Activated T-helper 1 cell treated with anti-CD3 and anti-CD28 coated beads, Interleukin-12 subunit alpha, Interleukin-12 subunit beta, Interleukin-2, Interleukin-4 antibody, amounts not matched to agents 30 ng/mL and 10 ng/mL and 1 ng/mL, durations not matched to agents 14 hours and 24 hours and 36 hours (primary cell): ENCODE data around the gene CACNA1C. TPM values are rescaled to one million over a fixed set of nuclear protein-coding genes. Genes with fewer than 3 reads are reported as not detected.

ENCODE experiments used
- DNase-seq: peaks from one replicate; pipeline ENCODE4 v3.0.0; 2021; ENCODE audit warnings: low spot score
- H3K27ac Mint-ChIP-seq: one replicate; pipeline ENCODE4 v1.8.0; 2021; ENCODE audit warnings: mild to moderate bottlenecking, mixed read lengths
- H3K27me3 Mint-ChIP-seq: one replicate; pipeline ENCODE4 v1.8.0; 2022; ENCODE audit warnings: mild to moderate bottlenecking, moderate library complexity, mixed read lengths; ENCODE audit not compliant: insufficient read depth
- H3K36me3 Mint-ChIP-seq: one replicate; pipeline ENCODE4 v1.8.0; 2021; ENCODE audit warnings: low read depth, mixed read lengths
- H3K4me1 Mint-ChIP-seq: one replicate; pipeline ENCODE4 v1.8.0; 2021; ENCODE audit warnings: low read depth, mixed read lengths
- H3K4me3 Mint-ChIP-seq: one replicate; pipeline ENCODE4 v1.8.0; 2021; ENCODE audit warnings: mild to moderate bottlenecking, moderate library complexity, mixed read lengths
- H3K9me3 Mint-ChIP-seq: one replicate; pipeline ENCODE4 v1.8.0; 2021; ENCODE audit warnings: mixed read lengths
- intact Hi-C: fragments of 100-400 bp; cut with micrococcal nuclease; formaldehyde crosslinking; loops from one replicate; pipeline ENCODE4 v1.15.1; 2024
- total RNA-seq: library from RNA; stranded (reverse); gene quantifications from 2 replicates; pipeline ENCODE4 v1.2.3, GENCODE V29; 2022

CACNA1C gene
- total RNA-seq, 1 donor from 2014 or later: 0.18 TPM

GRCh38 chr12:2389079-2389790, 336.4 kb downstream of the CACNA1C start:
- no peak overlapping the region for H3K4me3 Mint-ChIP-seq
- H3K9me3 Mint-ChIP-seq: no peaks in the 10 kb centered on the region

GRCh38 chr12:2390133-2390532, 337.3 kb downstream of the CACNA1C start:
- DNase-seq: no peak
- H3K36me3 Mint-ChIP-seq: no peaks in the 10 kb centered on the region

More at GRCh38 chr12:2389079-2389790, 336.4 kb downstream of the CACNA1C start:
- Mint-ChIP-seq H3K27me3 (peaks cover 26% of the 10 kb centered on the region), H3K4me1 (no peaks in the 10 kb centered on the region), H3K36me3 (no peaks in the 10 kb centered on the region), H3K27ac (no peak overlapping the region)
- DNase-seq: no peak
- intact Hi-C loops: no loop called here

GRCh38 chr12:2390850-2391390, 338.1 kb downstream of the CACNA1C start:
- intact Hi-C loops: no loop called here
- Mint-ChIP-seq H3K27ac (no peak overlapping the region), H3K27me3 (peaks cover 18% of the 10 kb centered on the region), H3K4me1 (no peaks in the 10 kb centered on the region), H3K4me3 (no peak overlapping the region), H3K9me3 (no peaks in the 10 kb centered on the region), H3K36me3 (no peaks in the 10 kb centered on the region)
- no peak for DNase-seq

More at GRCh38 chr12:2390133-2390532, 337.3 kb downstream of the CACNA1C start:
- Mint-ChIP-seq H3K9me3 (no peaks in the 10 kb centered on the region), H3K27me3 (peaks cover 22% of the 10 kb centered on the region), H3K4me3 (no peak overlapping the region), H3K27ac (no peak overlapping the region), H3K4me1 (no peaks in the 10 kb centered on the region)
- intact Hi-C loops: no loop called here

GRCh38 chr12:2391740-2392331, 339.0 kb downstream of the CACNA1C start:
- peaks cover 18% of the 10 kb centered on the region for H3K27me3 Mint-ChIP-seq
- DNase-seq: no peak
- H3K4me1 Mint-ChIP-seq: no peaks in the 10 kb centered on the region
- H3K27ac Mint-ChIP-seq: no peak overlapping the region
- no peaks in the 10 kb centered on the region for H3K36me3 Mint-ChIP-seq
- intact Hi-C loops: no loop called here
- no peak overlapping the region for H3K4me3 Mint-ChIP-seq
- H3K9me3 Mint-ChIP-seq: no peaks in the 10 kb centered on the region

- Mint-ChIP-seq H3K9me3 (no peaks in the 10 kb centered on the region), H3K27ac (no peak overlapping the region), H3K27me3 (peaks cover 18% of the 10 kb centered on the region), H3K36me3 (no peaks in the 10 kb centered on the region), H3K4me3 (no peak overlapping the region), H3K4me1 (no peaks in the 10 kb centered on the region)
- intact Hi-C loops: no loop called here
- no peak for DNase-seq
Observed at GRCh38 chr12:2393016-2393415, 340.2 kb downstream of the CACNA1C start.

- intact Hi-C loops: no loop called here
- peaks cover 23% of the 10 kb centered on the region for H3K27me3 Mint-ChIP-seq
- H3K27ac Mint-ChIP-seq: no peak overlapping the region
Observed at GRCh38 chr12:2393996-2394395, 341.2 kb downstream of the CACNA1C start.

GRCh38 chr12:2395354-2395977, 342.7 kb downstream of the CACNA1C start:
- H3K9me3 Mint-ChIP-seq: no peaks in the 10 kb centered on the region

More at GRCh38 chr12:2393996-2394395, 341.2 kb downstream of the CACNA1C start:
- no peak for DNase-seq
- Mint-ChIP-seq H3K4me1 (no peaks in the 10 kb centered on the region), H3K36me3 (no peaks in the 10 kb centered on the region), H3K9me3 (no peaks in the 10 kb centered on the region), H3K4me3 (no peak overlapping the region)

GRCh38 chr12:2396448-2396871, 343.7 kb downstream of the CACNA1C start:
- no peak for DNase-seq
- Mint-ChIP-seq H3K4me1 (no peaks in the 10 kb centered on the region), H3K27ac (no peak overlapping the region), H3K27me3 (peaks cover 18% of the 10 kb centered on the region), H3K36me3 (no peaks in the 10 kb centered on the region), H3K4me3 (no peak overlapping the region), H3K9me3 (no peaks in the 10 kb centered on the region)
- intact Hi-C loops: no loop called here

More at GRCh38 chr12:2395354-2395977, 342.7 kb downstream of the CACNA1C start:
- Mint-ChIP-seq H3K36me3 (no peaks in the 10 kb centered on the region), H3K27me3 (peaks cover 20% of the 10 kb centered on the region), H3K4me1 (no peaks in the 10 kb centered on the region), H3K4me3 (no peak overlapping the region), H3K27ac (no peak overlapping the region)
- intact Hi-C loops: no loop called here
- DNase-seq: no peak

- no peak for DNase-seq
- Mint-ChIP-seq H3K27me3 (peaks cover 14% of the 10 kb centered on the region), H3K27ac (no peak overlapping the region), H3K4me3 (no peak overlapping the region), H3K9me3 (no peaks in the 10 kb centered on the region), H3K36me3 (no peaks in the 10 kb centered on the region), H3K4me1 (no peaks in the 10 kb centered on the region)
- intact Hi-C loops: no loop called here
Observed at GRCh38 chr12:2397356-2398045, 344.7 kb downstream of the CACNA1C start.

- Mint-ChIP-seq H3K27me3 (peaks cover 19% of the 10 kb centered on the region), H3K4me3 (no peak overlapping the region), H3K4me1 (no peaks in the 10 kb centered on the region), H3K27ac (no peak overlapping the region), H3K9me3 (no peaks in the 10 kb centered on the region), H3K36me3 (no peaks in the 10 kb centered on the region)
- intact Hi-C loops: no loop called here
- DNase-seq: no peak
Observed at GRCh38 chr12:2401040-2401439, 348.3 kb downstream of the CACNA1C start.

GRCh38 chr12:2402073-2402579, 349.3 kb downstream of the CACNA1C start:
- intact Hi-C loops: no loop called here
- Mint-ChIP-seq H3K27me3 (peaks cover 19% of the 10 kb centered on the region), H3K27ac (no peak overlapping the region), H3K4me3 (no peak overlapping the region), H3K9me3 (no peaks in the 10 kb centered on the region), H3K36me3 (no peaks in the 10 kb centered on the region), H3K4me1 (no peaks in the 10 kb centered on the region)
- no peak for DNase-seq

GRCh38 chr12:2403221-2403976, 350.6 kb downstream of the CACNA1C start:
- DNase-seq: no peak
- H3K27ac Mint-ChIP-seq: no peak overlapping the region
- no peak overlapping the region for H3K4me3 Mint-ChIP-seq
- no peaks in the 10 kb centered on the region for H3K36me3 Mint-ChIP-seq
- peaks cover 18% of the 10 kb centered on the region for H3K27me3 Mint-ChIP-seq
- intact Hi-C loops: no loop called here
- no peaks in the 10 kb centered on the region for H3K4me1 Mint-ChIP-seq
- no peaks in the 10 kb centered on the region for H3K9me3 Mint-ChIP-seq
